ENCODE measurements around the gene AOPEP.
"Not testable (repeated sequence)": the region's sequence is repeated elsewhere in the genome, so short reads cannot be mapped to it uniquely, and the experiment has no call there.

The AOPEP gene

DNA sequence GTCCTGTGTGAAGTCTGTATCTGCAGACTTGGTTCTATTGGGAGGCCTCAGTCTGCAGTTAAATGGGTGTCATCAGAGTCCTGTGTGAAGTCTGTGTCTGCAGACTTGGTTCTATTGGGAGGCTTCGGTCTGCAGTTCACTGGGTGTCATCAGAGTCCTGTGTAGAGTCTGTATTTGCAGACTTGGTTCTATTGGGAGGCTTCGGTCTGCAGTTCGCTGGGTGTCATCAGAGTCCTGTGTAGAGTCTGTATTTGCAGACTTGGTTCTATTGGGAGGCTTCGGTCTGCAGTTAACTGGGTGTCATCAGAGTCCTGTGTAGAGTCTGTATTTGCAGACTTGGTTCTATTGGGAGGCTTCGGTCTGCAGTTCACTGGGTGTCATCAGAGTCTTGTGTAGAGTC lies 239.1 kb downstream of the AOPEP start:
- not testable (repeated sequence) for DNase-seq (ENCODE audit: low spot score)

GRCh38 chr9:94966046-94966445 lies 239.5 kb downstream of the AOPEP start:
- not testable (repeated sequence) for DNase-seq (ENCODE audit: low spot score)

DNA sequence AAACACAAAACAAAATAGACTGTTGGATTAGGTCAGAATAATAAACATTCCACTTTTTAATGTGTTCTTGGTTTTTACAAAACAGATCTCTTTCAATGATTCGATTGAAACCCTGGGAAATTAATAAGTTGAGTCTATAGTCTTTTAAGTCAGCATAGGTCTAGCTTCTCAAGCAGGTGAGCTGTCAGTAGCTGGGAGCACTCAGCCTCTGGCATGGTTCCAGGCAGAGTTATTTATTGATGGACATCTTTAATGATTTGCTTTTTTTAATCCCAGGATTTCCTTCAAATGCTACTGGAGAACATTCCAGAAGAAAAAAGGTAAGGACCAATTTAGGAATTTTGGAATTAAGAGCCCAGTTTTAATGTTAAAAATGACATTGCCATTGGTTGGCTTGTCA lies 241.0 kb downstream of the AOPEP start:
- no peak for DNase-seq (ENCODE audit: low spot score)

GRCh38 chr9:94971378-94972131 lies 245.1 kb downstream of the AOPEP start:
- no peak for DNase-seq (ENCODE audit: low spot score)

DNA sequence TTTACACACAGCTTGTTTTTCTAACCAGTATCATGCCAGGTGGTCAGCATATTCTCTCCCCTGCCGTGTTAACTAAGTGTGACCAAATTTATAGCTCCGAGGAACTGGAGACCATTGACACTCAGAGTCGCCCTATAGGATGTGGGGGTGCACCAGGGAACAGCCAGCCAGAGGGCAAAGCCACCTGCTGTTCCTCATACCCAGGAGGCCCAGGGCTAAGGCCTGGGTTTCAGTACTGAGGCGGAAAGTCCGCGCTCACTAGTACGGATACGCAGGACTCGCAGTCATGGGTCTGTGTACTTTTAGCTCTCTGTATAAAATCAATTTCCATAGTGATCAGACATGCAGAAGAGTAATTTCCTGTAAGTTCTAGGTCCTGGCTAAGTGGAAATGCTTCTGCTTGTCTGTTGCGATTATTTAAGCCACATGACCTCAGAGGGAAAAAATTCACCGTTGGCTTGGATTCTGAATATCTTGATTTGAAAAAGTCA lies 247.0 kb downstream of the AOPEP start:
- no peak for DNase-seq (ENCODE audit: low spot score)

DNA sequence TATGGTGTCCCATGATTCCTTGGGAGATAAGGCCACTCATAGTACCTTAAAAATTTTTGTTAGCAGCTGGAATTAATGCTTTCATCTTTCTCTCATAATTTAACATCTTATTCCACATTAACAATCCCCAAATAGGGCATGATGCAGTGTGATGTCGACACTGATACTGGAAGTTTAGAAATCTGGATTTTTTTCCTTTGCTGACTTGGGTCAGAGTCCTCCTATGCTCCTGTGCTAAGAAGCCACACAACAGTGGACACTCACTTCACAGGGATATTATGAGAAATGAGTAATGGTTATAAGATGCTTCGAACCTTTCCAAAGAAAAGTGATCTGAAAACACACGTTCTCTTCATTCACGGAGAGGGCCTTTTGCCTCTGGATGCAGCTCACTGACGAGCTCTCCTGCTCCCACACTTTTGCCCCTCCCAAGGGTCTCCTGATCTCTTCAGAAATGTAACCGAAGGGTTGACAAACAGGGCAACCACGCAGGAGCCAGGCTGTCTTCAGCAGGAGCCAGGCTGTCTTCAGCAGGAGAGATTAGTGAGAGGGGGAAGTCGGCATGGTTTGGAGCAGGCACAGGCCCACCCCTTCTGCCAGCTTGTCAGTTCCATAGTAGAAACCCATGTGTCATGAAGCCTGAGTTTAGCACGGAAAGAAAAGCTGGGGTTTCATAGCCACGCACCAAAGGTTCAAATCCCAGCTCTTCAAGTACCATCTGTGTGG lies 247.8 kb downstream of the AOPEP start:
- no peak for DNase-seq (ENCODE audit: low spot score)

DNA sequence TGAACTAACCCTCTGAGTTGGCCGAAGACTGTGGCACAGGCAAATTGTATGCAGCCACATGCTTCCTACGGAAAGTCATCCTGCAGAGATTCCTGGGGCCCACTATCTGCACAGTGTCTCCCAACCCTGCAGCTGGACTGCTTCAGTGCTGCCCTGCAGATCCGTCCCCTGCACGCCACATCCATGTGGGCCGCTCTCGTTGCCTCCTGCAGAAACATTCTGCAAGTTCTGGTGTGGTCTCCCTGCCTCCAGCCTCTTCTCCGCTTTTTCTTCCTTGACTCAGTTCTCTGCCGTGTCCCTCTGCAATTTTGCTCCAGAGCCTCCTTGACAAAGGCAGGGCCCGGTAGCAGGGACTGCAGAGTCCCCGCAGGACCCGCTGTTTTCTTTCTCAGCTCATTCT lies 249.0 kb downstream of the AOPEP start:
- no peak for DNase-seq (ENCODE audit: low spot score)

DNA sequence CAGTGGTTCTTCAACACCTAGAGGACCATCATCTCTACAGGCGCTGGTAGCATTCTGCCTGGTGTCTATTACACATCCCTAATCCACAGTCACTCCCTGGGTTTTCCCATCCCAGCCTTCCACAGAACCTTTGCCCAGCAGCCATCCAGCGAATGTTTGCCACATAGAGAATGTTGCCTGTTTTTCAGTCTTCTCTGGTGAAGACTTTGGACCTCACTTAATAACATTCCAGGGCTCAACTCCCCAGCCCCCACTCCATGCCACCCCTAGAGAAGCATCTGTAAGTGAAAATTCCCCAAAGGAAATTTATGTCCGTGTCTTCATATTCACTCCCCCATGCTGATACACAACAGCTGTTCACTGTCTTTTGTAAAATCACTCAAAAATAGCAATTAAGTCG lies 249.6 kb downstream of the AOPEP start:
- no peak for DNase-seq (ENCODE audit: low spot score)

- no peak for DNase-seq (ENCODE audit: low spot score)
Observed at GRCh38 chr9:94977416-94977815, 250.9 kb downstream of the AOPEP start.

- DNase-seq (ENCODE audit: low spot score) = no peak
Observed at GRCh38 chr9:94979904-94980507, 253.5 kb downstream of the AOPEP start.

- DNase-seq (ENCODE audit: low spot score) = no peak
Observed at GRCh38 chr9:94980947-94981722, 254.6 kb downstream of the AOPEP start.

DNA sequence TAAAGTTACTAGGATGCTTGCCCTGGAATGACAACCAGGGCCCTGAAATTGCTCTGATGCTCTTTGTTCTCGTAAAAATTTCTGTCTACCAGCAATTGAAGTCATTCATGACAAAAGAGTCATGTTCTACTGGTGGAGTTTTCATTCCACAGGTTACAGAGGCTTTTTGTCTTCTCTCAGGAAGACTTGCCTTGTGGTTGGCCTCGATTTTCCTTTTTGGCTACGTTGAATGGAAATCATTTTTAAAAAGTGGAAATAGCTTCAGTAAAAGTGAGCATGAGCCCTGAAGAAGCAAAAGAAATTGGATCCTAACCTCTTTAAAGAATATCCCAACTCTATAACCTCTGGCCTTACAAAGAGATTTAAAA lies 255.2 kb downstream of the AOPEP start:
- DNase-seq (ENCODE audit: low spot score) = no peak

DNA sequence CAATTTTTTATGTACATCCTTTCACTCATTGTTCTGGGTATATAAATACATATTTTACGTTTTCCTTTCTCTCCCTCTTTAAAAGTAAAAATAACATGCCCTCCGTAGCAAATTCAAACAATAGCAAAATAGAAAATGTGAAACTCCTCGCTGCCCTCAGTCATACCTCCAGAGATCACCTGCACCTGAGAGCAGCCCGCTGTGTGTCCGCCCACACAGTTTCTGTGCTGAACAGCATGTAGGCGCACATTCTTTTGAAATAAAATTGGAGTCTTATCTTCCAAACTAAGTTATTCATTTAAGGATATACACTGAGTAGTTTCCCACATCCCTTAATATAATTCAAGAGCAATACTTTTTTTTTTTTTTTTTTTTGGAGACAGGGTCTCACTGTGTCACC lies 255.7 kb downstream of the AOPEP start:
- DNase-seq (ENCODE audit: low spot score) = no peak

DNA sequence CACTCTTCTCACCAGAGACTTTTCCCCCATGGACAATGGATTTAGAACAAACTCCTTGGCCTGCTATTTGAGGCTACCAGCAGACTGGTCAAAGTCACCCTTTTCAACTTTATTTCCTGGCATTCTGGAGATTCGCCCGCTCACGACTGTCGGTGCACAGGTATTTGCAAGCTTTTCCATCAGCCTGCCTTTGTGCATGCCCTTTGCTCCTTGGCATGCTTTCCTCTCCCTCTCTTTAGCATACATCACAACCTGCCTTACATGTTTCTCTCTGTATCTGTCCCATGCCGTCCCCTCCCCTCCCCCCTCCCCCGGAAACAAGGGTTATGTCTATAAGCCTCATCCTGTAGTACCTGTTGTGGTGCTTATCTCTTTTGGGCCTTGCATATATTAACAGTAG lies 257.1 kb downstream of the AOPEP start:
- no peak for DNase-seq (ENCODE audit: low spot score)

- DNase-seq (ENCODE audit: low spot score) = no peak
Observed at GRCh38 chr9:94984891-94985476, 258.5 kb downstream of the AOPEP start.

DNA sequence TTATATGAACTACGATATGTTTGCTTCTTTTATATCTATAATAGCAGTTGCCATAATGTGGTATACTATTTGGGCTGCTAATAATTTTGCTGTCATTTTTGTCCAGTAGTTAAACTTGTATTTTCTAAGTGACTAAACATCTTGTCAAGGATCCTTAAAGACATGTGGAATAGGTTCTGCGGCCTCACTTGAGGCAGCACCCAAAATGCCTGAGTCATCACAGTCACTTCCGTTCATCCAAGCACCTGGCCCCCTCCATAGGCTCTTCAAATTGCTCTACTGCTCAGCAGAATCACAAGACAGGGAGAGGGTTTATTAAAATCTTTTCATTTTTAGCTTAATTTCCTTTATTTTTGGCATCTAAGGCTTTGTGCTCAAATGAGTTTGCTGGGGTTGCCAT lies 259.1 kb downstream of the AOPEP start:
- no peak for DNase-seq (ENCODE audit: low spot score)

- DNase-seq (ENCODE audit: low spot score) = no peak
Observed at GRCh38 chr9:94987731-94988130, 261.2 kb downstream of the AOPEP start.

GRCh38 chr9:94990897-94991561 lies 264.5 kb downstream of the AOPEP start:
- DNase-seq (ENCODE audit: low spot score) = no peak

DNA sequence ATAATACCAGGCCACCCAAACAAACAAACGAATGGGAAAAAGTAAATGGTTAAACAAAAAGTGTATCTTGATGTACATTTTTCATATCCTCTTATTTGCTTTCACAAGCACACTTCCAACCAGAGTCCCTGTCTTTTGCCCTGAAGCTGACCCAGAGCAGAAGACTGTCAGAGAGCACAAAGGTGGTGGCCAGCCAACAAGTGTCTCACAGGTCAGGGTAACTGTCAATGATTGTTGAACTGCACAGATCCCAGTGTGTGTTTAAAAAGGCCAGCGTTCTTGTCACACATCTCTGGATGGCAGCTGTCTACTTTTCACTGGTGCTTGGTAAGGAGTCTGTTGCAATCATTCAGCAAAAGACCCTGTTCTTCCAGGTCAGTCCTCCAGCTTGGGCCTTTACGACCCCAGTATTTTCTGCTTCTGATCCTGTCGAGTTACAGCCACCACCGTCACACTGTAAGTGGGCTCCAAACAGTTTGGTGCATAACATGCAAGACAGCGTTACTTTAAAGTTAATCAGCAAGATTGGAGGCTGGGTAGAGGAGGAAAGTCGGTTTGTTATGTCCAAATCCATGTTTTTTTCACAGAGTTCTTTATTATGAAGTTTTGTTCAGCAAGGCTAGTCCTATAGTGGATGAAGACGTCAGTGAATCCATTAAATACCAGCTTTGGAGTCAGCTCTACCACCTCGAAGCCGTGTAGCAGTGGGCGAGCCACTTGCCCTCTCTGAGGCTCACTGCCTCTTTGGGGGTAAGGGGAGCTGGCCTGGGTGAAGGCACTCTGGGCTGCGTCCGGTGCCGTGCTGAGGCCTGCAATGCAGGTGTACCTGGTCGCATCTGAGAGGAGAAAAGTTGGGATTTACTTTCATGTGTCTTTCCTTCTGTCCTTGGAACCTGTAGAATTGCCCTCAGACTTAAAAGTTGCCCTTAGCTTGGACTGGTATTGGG lies 265.7 kb downstream of the AOPEP start:
- DNase-seq (ENCODE audit: low spot score) = no peak

- no peak for DNase-seq (ENCODE audit: low spot score)
Observed at GRCh38 chr9:94993160-94993820, 266.8 kb downstream of the AOPEP start.

All from germinal center (tissue), 1 donor.